ENCODE results near the gene AKT2. TPM values are rescaled to one million over a fixed set of nuclear protein-coding genes. Genes with fewer than 3 reads are reported as not detected.

Gene AKT2
- polyA plus RNA-seq, 2 of the 4 experiments (the other 2 are of a cell fraction), result 136 to 159 TPM

- Histone ChIP-seq H3K27ac (no peak overlapping the region), H3K4me1 (no peaks in the 10 kb centered on the region), H3K4me2 (no peak overlapping the region), H3K9me3 (no peaks in the 10 kb centered on the region), H3K4me3 (no peak overlapping the region)
- CTCF ChIA-PET, result interaction anchor here (0.6 to 1.6 kb wide), 6 partner anchors 10 to 322 kb away, joined by 3 to 4 read pairs (median 3); no protein-coding TSS in a partner anchor
- FAIRE-seq (no peak), ATAC-seq (no peak), DNase-seq (ENCODE audit: low read depth in 1 of 2, low spot score in 1 of 2) (no peak)
- POLR2A ChIA-PET, result interaction anchor here (0.6 kb wide), 1 partner anchor 120 kb away, joined by 4 read pairs; no protein-coding TSS in a partner anchor
- 92% methylated on average over 2 of the region's 2 CpGs for WGBS (ENCODE audit: missing lambda C conversion rate)
- no peak for TF ChIP-seq RARB (CRISPR knock-in tag; IDR thresholded peaks at IDR 0.05)
- TF ChIP-seq KDM1A (IDR thresholded peaks at IDR 0.05; ENCODE audit: low read depth), result no peak
Observed at GRCh38 chr19:40312533-40312932, 27.4 kb upstream of the AKT2 start.

- ChIA-PET POLR2A (interaction anchor here (0.6 kb wide), 1 partner anchor 16 kb away, joined by 3 read pairs; no protein-coding TSS in a partner anchor), CTCF (interaction anchor here (0.6 to 8.7 kb wide), 8 partner anchors 9 to 935 kb away, joined by 3 to 142 read pairs (median 4); no protein-coding TSS in a partner anchor)
- 79% methylated on average over 1 of the region's 1 CpG for WGBS (ENCODE audit: missing lambda C conversion rate)
- ATAC-seq (no peak), FAIRE-seq (peak; percentile 54), DNase-seq (ENCODE audit: low read depth in 1 of 2, low spot score in 1 of 2) (no peak)
- Histone ChIP-seq H3K9me3 (no peaks in the 10 kb centered on the region), H3K4me2 (no peak overlapping the region), H3K4me1 (no peaks in the 10 kb centered on the region), H3K27ac (no peak overlapping the region), H3K4me3 (no peak overlapping the region)
- no peak for TF ChIP-seq POLR2AphosphoS2 (conservative IDR thresholded peaks at IDR 0.05; ENCODE audit: low read length)
- TF ChIP-seq, protein P1, sequence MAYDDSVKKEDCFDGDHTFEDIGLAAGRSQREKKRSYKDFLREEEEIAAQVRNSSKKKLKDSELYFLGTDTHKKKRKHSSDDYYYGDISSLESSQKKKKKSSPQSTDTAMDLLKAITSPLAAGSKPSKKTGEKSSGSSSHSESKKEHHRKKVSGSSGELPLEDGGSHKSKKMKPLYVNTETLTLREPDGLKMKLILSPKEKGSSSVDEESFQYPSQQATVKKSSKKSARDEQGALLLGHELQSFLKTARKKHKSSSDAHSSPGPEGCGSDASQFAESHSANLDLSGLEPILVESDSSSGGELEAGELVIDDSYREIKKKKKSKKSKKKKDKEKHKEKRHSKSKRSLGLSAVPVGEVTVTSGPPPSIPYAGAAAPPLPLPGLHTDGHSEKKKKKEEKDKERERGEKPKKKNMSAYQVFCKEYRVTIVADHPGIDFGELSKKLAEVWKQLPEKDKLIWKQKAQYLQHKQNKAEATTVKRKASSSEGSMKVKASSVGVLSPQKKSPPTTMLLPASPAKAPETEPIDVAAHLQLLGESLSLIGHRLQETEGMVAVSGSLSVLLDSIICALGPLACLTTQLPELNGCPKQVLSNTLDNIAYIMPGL (CRISPR knock-in tag; IDR thresholded peaks at IDR 0.05; ENCODE audit: borderline replicate concordance), result no peak
- TF ChIP-seq CTCF (IDR thresholded peaks at IDR 0.05), result no peak
- TF ChIP-seq ZC3H11A (IDR thresholded peaks at IDR 0.05), result no peak
- no peak for TF ChIP-seq NPAS2 (CRISPR knock-in tag; IDR thresholded peaks at IDR 0.05; ENCODE audit: borderline replicate concordance)
- TF ChIP-seq FOSB (CRISPR knock-in tag; IDR thresholded peaks at IDR 0.05), result no peak
- no peak for TF ChIP-seq RARB (CRISPR knock-in tag; IDR thresholded peaks at IDR 0.05)
- no peak for TF ChIP-seq HOXB13 (CRISPR knock-in tag; IDR thresholded peaks at IDR 0.05; ENCODE audit: low read depth)
- TF ChIP-seq RCOR1 (IDR thresholded peaks at IDR 0.05; ENCODE audit: low read depth, low read length), result no peak
Observed at GRCh38 chr19:40309666-40310065, 24.5 kb upstream of the AKT2 start.

DNA sequence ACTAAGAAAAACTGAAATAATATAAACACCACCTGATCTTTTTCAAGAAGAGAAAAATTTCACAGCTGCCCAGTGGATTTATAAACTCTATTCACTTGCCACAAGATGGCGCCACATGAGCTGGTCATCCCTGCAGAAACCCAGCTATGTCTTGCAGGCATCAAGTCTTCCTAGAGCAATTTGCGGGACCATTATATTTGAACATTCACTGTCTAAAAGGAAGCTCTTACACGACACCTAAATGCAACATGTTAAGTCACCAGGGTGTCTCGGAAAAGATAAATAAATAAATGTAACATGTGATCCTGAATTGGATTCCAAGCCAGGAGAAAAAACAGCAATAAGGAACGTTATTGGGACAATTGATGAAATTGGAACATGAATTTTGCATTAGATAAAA, 20.3 kb upstream of the AKT2 start:
- FAIRE-seq (peak; percentile 98), ATAC-seq (peak; percentile 94 to 96), DNase-seq (ENCODE audit: low read depth in 1 of 2, low spot score in 1 of 2) (peak; percentile 96 to 99)
- H3K4me1 ChIP-seq, result no peaks in the 10 kb centered on the region
- ChIA-PET CTCF (interaction anchor here (0.6 to 8.7 kb wide), 99 partner anchors 12 to 999 kb away, joined by 3 to 142 read pairs (median 4); partner anchors contain the start of genes AKT2, BLVRB, HIPK4 and PRX), POLR2A (interaction anchor here (0.6 to 1.9 kb wide), 7 partner anchors 43 to 148 kb away, joined by 3 to 11 read pairs (median 5); partner anchors contain the start of genes C19orf47 and SERTAD1)
- H3K4me3 ChIP-seq, result no peak overlapping the region
- peak; percentile 95 to 98 for TF ChIP-seq RAD21 (conservative IDR thresholded peaks at IDR 0.05 in 1 of 2, IDR thresholded peaks at IDR 0.05 in 1 of 2)
- peak; percentile 100 for TF ChIP-seq CTCF (IDR thresholded peaks at IDR 0.05)
- no peak for TF ChIP-seq ZNF302 (CRISPR knock-in tag; IDR thresholded peaks at IDR 0.05)
- TF ChIP-seq MAZ (IDR thresholded peaks at IDR 0.05; ENCODE audit: borderline replicate concordance, low read depth, low read length), result no peak
- no peak for TF ChIP-seq HOXB13 (CRISPR knock-in tag; IDR thresholded peaks at IDR 0.05; ENCODE audit: low read depth)
- TF ChIP-seq ZSCAN20 (CRISPR knock-in tag; IDR thresholded peaks at IDR 0.05), result no peak
- no peak for TF ChIP-seq USF2 (IDR thresholded peaks at IDR 0.05)
- TF ChIP-seq HOXA7 (CRISPR knock-in tag; IDR thresholded peaks at IDR 0.05), result no peak
- peak; percentile 92 for TF ChIP-seq SMC3 (IDR thresholded peaks at IDR 0.05)
- TF ChIP-seq, protein P2, sequence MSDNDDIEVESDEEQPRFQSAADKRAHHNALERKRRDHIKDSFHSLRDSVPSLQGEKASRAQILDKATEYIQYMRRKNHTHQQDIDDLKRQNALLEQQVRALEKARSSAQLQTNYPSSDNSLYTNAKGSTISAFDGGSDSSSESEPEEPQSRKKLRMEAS (IDR thresholded peaks at IDR 0.05), result no peak
- no peak for TF ChIP-seq NFE2L2 (conservative IDR thresholded peaks at IDR 0.05; ENCODE audit: low read length)
- no peak for TF ChIP-seq HES2 (IDR thresholded peaks at IDR 0.05)
- 15% methylated on average over 5 of the region's 5 CpGs for WGBS (ENCODE audit: missing lambda C conversion rate)
- H3K4me2 ChIP-seq, result no peak overlapping the region
- H3K27ac ChIP-seq, result no peak overlapping the region
- no peaks in the 10 kb centered on the region for H3K9me3 ChIP-seq
